ENCODE results near the gene NADSYN1.
"Not testable (repeated sequence)": the region's sequence is repeated elsewhere in the genome, so short reads cannot be mapped to it uniquely, and the experiment has no call there.

The NADSYN1 gene

DNA sequence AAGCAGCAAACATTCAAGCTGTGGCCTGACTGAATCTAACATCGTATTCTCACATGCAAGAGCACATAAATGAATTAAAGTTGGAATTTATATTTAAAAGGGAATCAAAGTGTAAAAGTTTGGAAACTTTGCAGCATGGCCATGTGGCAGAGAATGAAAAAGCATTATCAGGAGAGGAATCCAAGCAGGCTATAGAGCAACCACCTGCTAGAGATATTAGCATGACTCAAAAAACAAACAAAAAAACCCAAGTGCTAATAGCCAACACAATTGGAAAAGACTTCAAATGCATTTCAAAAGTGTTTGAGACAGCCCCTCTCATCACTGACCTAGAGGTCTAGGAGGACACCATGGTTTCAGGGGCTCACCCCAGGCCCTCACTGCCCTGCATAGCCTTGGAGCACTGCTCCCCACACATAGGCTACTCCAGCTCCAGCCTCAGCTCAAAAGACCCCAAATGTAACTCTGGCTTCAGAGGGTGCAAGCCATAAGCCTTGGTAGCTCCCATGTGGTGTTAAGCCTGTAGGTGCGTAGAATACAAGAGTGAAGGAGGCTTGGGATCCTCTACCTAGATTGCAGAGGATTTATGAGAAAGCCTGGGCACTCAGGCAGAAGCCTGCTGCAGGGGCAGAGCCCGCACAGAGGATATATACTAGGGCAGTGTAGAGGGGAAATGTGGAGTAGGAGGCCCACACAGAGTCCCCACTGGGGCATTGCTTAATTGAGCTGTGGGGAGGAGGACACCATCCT lies 72.4 kb downstream of the NADSYN1 start:
- no peak for DNase-seq (ENCODE audit: low read depth in 2 of 3, low spot score in 2 of 3)

DNA sequence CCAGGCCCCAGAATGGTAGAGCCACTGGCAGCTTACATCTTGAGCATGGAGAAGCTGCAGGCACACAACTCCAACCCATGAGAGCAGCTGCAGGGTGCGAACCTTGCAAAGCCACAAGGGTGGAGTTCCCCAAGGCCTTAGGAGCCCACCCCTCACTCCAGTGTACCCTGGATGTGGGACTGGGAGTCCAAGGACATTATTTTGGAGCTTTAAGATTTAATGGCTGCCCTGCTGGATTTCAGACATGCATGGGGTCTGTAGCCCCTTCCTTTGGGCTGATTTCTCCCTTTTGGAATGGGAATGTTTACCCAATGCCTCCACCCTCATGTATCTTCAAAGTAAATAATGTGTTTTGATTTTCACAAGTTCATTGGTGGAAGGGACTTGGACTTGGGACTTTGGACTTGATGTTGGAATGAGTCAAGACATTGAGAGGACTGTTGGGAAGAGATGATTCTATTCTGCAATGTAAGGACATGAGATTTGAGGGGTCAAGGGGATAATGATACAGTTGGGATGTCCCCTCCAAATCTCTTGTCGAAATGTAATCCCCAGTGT lies 73.0 kb downstream of the NADSYN1 start:
- no peak for DNase-seq (ENCODE audit: low read depth in 2 of 3, low spot score in 2 of 3)

DNA sequence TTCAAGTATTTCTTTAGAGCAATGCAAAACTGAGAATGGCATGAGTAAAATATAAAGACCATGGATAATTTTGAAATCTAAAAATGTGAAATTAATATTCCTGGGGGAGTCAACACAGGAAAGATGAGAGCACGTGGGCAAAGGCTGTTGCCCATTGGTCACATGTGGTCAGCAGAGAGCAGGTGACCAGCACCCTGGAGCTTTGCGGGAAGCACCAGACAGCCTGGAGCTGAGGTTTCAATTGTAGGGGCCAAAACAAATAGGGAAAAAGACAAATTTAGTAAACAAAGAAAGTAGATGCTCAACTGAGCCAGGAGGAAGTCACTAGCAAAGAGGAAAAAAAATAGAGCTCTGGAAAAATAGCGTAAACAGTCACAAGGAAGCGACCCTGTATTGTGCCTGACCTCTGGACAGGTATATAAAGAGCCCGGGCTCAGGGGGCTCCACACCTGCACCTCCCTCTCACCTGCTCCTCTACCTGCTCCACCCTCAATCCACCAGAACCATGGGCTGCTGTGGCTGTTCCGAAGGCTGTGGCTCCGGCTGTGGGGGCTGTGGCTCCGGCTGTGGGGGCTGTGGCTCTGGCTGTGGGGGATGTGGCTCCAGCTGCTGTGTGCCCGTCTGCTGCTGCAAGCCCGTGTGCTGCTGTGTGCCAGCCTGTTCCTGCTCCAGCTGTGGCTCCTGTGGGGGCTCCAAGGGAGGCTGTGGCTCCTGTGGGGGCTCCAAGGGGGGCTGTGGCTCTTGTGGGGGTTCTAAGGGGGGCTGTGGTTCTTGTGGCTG lies 74.0 kb downstream of the NADSYN1 start, which contains the start of gene KRTAP5-7:
KRTAP5-7 (plus strand) TSS at position 472 of the 780 bp plus-strand sequence; CDS start at position 506, 34 bp downstream.
- not testable (repeated sequence) for DNase-seq (ENCODE audit: low read depth in 2 of 3, low spot score in 2 of 3)

DNA sequence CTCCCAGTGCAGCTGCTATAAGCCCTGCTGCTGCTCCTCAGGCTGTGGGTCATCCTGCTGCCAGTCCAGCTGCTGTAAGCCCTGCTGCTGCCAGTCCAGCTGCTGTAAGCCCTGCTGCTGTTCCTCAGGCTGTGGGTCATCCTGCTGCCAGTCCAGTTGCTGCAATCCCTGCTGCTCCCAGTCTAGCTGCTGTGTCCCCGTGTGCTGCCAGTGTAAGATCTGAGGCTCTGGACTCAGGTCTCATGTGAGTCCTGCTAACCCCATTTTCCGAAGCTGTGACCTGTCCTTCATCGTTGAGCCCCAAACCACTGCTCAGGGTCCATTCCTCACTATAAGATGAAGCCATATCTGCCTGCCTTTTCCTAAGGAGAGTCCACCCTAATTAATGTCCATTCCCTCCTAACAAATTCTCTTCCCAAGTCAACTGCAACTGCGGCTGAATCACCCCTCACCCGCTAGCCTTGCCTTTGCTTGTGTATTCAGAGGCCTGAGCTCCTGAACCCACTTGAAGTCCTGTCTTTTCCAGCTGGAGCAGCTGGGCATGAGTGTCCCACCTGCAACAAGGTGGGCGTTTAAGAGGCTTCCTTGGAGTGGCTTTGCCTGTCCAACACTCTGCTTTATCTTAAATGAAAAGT lies 74.7 kb downstream of the NADSYN1 start:
- DNase-seq (ENCODE audit: low read depth in 2 of 3, low spot score in 2 of 3), result no peak

DNA sequence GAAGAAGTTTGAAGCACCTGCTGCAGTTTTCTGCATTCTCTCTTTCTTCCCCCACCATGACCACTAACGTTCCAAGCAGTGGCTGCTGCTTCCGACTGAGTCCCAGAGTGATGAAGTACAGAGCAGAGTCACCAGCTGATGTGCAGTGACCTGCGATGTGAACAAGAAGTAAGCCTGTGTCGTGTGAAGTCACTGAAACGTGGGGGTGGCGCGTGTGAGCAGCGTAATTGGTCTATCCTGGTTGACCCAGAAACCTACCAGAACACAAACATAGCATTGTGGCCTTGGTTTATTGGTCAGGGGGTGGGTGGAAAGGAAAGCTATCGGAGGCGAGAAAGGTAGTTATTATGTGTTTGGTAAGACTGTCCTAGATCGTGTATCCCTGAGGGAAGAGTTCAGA lies 77.6 kb downstream of the NADSYN1 start:
- no peak for DNase-seq (ENCODE audit: low read depth in 2 of 3, low spot score in 2 of 3)

DNA sequence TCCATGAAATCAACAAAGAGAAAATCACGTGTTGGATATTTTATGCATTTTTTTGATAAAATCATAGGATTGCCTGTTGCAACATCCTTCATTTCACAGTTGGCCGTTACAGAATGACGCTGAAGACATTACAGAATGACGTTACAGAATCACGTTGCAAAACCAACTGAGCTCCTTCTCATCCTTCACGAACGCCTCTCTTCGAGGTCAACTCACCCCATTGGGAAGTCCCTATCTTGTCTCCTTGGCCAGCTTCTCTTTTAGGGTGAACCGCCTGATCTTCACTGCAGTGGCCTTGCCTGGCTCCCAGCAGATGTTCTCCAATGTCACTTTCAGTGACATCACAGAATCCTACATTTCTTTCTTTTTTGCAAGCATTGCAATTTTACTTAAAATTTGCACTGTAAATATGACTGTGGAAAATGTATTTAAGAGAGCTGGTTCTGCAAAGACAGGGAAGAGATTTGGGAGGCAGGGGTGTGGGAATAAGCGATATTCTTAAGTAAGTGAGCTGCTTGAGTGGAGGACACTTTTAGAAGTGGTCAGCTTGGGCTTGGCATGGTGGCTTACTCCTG lies 79.1 kb downstream of the NADSYN1 start:
- DNase-seq (ENCODE audit: low read depth in 2 of 3, low spot score in 2 of 3), result no peak

DNA sequence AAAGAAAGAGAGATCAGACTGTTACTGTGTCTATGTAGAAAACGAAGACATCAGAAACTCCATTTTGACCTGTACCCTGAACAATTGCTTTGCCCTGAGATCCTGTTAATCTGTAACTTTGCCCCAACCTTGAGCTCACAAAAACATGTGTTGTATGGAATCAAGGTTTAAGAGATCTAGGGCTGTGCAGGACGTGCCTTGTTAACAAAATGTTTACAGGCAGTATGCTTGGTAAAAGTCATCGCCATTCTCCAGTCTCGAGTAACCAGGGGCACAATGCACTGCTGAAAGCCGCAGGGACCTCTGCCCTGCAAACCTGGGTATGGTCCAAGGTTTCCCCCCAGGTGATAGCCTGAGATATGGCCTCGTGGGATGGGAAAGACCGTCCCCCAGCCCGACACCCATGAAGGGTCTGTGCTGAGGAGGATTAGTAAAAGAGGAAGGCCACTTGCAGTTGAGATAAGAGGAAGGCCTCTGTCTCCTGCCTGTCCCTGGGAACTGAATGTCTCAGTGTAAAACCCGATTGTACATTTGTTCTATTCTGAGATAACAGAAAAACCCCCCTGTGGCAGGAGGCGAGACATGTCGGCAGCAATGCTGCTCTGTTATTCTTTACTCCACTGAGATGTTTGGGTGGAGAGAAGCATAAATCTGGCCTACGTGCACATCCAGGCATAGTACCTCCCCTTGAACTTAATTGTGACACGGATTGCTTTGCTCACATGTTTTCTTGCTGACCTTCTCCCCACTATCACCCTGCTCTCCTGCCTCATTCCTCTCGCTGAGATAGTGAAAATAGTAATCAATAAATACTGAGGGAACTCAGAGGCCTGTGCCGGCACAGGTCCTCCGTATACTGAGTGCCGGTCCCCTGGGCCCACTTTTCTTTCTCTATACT lies 82.0 kb downstream of the NADSYN1 start:
- DNase-seq (ENCODE audit: low read depth in 2 of 3, low spot score in 2 of 3), result not testable (repeated sequence)

DNA sequence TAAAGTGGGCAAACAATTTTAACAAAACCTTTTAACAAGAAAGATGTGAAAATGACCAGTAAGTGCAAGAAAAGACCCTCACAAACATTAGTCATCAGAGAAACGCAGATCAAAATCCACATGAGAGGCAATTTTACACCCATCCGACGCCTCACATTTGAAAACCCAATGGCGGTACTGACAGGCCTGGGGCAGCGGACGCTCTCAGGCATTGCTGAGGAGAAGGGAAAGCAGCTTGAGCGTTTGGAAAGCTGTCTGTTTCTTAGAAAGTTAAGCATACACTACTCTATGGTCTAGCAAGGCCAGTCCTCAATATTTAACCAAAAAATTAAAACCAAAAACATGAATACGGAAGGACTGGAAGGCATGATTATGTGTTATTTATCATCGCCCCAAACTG lies 82.8 kb downstream of the NADSYN1 start:
- no peak for DNase-seq (ENCODE audit: low read depth in 2 of 3, low spot score in 2 of 3)

DNA sequence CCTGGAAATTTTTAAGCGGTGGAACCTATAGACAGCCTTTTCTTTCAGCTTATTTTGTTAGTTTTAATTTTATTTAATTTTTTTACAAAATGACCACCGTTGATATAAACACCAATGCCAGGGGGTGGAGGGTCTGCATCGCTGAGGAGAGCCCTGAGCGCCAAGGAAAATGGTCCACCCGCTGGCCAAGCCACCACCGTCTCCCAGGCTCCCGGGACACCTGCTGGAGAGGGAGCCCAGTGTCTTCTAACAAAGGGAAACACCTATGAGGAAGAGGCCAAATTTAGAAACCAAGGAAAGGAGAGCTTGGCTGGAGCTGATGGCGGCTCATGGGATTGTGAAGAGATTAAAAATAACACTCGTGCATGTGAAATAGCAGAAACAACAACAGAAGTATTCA lies 84.5 kb downstream of the NADSYN1 start:
- DNase-seq (ENCODE audit: low read depth in 2 of 3, low spot score in 2 of 3), result no peak

DNA sequence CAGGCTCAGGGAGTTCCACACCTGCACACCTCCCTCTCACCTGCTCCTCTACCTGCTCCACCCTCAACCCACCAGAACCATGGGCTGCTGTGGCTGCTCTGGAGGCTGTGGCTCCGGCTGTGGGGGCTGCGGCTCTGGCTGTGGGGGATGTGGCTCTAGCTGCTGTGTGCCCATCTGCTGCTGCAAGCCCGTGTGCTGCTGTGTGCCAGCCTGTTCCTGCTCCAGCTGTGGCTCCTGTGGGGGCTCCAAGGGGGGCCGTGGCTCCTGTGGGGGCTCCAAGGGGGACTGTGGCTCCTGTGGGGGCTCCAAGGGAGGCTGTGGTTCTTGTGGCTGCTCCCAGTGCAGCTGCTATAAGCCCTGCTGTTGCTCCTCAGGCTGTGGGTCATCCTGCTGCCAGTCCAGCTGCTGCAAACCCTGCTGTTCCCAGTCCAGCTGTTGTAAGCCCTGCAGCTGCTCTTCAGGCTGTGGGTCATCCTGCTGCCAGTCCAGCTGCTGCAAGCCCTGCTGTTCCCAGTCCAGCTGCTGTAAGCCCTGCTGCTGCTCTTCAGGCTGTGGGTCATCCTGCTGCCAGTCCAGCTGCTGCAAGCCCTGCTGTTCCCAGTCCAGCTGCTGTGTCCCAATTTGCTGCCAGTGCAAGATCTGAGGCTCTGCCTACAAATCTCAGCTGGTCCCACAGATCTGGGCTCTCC lies 85.1 kb downstream of the NADSYN1 start, which contains the start of gene KRTAP5-8:
KRTAP5-8 (plus strand) TSS at position 49 of the 689 bp plus-strand sequence; CDS start at position 80, 31 bp downstream.
- not testable (repeated sequence) for DNase-seq (ENCODE audit: low read depth in 2 of 3, low spot score in 2 of 3)

DNA sequence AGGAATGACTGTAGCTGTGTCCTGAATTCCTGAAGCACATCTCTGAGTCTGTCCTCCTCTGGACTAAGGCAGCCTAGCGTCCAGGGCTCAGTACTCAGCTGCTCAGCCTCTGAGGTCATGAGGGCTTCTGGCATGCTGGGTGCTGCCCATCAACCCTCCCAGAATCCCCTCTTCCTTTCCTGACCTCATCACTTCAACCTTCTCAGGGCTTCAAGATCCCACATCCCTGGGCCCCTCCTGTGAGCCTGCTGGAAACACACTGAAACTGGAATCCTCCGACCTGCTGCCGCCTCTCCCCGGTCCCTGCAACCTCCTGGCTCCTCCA lies 85.6 kb downstream of the NADSYN1 start:
- no peak for DNase-seq (ENCODE audit: low read depth in 2 of 3, low spot score in 2 of 3)

DNA sequence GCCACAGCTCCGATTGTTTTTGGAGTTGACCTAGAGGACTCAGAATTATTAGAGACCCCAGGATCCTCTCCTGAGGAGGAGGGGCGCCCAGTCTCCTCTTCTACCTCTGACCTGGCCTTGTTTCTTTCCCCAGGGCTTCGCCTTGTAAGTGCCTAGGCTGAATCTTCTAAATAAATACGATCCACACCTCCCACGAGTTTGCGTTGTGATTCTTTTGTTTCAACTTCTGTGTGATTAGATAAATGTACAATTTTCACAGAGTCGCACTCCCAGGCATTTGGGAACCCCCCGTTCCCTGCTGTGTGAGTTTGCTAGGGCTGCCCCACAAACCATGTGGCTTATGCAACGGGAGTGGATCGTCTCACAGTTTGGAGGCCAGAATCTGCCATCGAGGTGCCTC lies 86.0 kb downstream of the NADSYN1 start:
- DNase-seq (ENCODE audit: low read depth in 2 of 3, low spot score in 2 of 3), result no peak

DNA sequence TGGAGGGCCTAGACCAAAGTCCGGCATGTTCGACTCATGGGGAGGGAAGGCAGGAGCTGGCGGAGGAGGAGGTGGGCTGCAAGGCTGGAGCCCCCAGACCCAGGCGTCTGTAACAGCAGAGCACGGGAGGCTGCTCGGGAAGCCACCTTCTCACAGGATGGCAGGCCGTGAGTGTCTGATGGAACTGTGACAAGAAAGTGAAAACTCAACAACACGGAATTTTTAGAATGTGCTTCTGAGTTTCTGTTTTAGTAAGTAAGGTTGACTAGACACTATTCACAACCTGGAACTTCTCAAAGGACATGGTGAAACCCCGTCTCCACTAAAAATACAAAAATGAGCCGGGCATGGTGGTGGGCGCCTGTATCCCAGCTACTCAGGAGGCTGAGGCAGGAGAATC lies 87.0 kb downstream of the NADSYN1 start:
- DNase-seq (ENCODE audit: low read depth in 2 of 3, low spot score in 2 of 3), result not testable (repeated sequence)

DNA sequence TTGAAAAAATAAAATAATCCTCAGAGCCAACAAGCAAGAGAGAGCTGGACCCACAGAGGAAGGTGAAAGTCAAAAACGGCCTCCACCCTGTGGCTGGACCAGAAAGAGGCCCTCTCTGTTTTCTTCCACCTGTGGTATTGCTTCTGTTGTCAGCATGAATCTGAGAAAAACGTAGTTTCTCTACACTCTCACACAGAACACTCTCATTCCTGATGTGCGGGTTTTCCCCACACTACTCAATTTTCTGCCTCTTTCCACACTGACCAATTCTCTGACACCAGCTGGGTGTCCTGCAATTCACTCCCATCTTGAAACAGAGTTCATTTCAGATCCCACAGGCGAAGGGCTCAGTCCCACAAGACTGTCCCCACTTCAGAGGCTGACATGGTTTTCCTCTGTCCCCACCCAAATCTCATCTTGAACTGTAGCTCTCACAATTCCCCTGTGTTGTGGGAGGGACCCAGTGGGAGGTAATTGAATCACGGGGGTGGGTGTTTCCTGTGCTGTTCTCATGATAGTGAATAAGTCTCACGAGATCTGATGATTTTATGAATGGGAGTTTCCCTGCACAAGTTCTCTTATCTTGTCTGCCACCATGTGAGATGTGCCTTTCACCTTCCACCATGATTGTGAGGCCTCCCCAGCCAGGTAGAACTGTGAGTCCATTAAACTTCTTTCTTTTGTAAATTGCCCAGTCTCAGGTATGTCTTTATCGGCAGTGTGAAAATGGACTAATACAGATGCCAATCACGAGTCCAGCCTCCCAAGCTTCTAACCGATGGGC lies 87.7 kb downstream of the NADSYN1 start:
- not testable (repeated sequence) for DNase-seq (ENCODE audit: low read depth in 2 of 3, low spot score in 2 of 3)

DNA sequence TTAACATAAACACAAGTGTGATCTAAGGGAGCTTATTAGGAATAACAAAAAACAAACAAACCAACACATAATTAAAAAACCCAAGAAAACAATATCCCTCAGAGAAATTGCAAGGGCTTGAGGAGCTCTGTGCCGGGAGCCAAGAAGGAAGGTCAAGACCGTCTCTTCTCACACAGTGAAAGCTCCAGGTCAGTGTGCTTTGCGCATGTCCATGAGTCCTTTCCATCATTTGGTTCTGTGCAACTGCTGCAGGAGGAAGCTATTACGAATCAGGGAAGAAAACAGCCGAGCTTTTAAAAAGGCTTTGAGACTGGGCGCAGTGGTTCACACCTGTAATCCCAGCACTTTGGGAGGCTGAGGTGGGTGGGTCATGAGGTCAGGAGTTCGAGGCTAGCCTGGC lies 89.4 kb downstream of the NADSYN1 start:
- DNase-seq (ENCODE audit: low read depth in 2 of 3, low spot score in 2 of 3), result no peak

DNA sequence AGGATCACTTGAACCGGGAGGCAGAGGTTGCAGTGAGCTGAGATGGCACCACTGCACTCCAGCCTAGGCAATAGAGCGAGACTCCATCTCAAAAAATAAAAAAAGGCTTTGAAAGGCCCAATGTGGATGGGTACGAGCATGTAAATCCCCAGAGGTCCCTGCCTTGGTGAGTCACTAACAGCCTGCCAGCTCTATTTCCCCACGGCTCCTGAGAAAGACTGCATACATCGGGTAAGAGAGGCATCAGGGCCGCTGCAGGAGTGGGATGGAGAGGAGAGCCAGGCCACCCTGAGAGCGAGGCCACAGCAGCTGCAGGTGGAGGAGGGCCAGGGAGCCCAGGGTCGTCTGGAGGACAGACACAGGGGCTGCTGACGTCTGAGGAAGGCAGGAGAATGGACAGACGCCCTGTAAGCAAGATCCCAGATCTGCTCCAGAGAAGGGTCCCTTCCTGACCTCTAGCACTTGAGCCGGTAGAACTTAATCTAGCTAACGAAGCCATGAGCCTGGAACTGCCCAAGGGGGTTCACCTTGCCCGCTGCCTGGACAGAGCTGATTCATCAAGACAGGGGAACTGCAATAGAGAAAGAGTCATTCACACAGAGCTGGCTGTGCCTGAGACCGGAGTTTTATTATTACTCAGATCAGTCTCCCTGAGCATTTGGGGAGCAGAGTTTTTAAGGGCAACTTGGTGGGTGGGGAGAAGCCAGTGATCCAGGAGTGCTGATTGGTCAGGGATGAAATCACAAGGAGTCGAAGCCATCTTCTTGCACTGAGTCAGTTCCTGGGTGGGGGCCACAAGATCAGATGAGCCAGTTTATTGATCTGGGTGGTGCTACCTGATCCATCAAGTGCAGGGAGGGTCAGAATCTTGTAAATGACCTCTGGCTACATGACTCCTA lies 90.1 kb downstream of the NADSYN1 start:
- no peak for DNase-seq (ENCODE audit: low read depth in 2 of 3, low spot score in 2 of 3)

DNA sequence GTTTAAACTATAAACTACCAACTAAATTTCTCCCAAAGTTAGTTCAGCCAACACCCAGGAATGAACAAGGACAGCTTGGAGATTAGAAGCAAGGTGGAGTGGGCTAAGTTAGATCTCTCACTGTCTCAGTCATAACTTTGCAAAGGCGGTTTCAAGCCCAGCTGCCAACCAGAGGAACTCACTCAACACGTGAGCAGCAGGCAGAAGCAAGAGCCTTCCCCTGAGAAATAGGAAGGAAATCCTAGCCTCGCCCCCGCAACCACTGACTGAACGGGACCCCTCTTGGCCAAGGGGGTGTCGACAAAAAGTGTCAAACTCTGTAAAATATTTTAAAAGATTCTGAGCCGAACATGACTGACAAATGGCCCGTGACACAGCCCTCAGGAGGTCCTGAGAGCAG lies 90.9 kb downstream of the NADSYN1 start:
- no peak for DNase-seq (ENCODE audit: low read depth in 2 of 3, low spot score in 2 of 3)
